Esophagus muscularis mucosa (tissue), 4 donors: ENCODE measurements around the gene LRP5. TPM values are rescaled to one million over a fixed set of nuclear protein-coding genes. Genes with fewer than 3 reads are reported as not detected.

ENCODE experiments used
- DNase-seq: peaks from one replicate; pipeline ENCODE4 v3.0.0-alpha.2; 2017; ENCODE audit errors: extremely low spot score
- H3K27ac ChIP-seq, 4 donors: fragments of 200-600 bp; sonication (generic); replicated peaks in 1 of 4; 1 replicate in 3 of 4; 2 replicates in 1 of 4; pipeline ENCODE4 v1.5.1; 2016 to 2019; ENCODE audit warnings: mild to moderate bottlenecking in 1 of 4
- H3K27me3 ChIP-seq, 4 donors: fragments of 200-600 bp; sonication (generic); one replicate each; pipeline versions ENCODE4 v1.5.1 to v1.6.0; 2016 to 2019
- H3K36me3 ChIP-seq, 4 donors: fragments of 200-600 bp; sonication (generic); one replicate each; pipeline ENCODE4 v1.5.1; 2016 to 2019
- H3K4me1 ChIP-seq, 4 donors: fragments of 200-600 bp; sonication (generic); one replicate each; pipeline ENCODE4 v1.5.1; 2016 to 2019
- H3K4me3 ChIP-seq, 4 donors: fragments of 200-600 bp; sonication (generic); 1 replicate in 2 of 4; 2 replicates in 2 of 4; pipeline ENCODE4 v1.5.1; 2016 to 2019; ENCODE audit warnings: mild to moderate bottlenecking in 4 of 4, moderate library complexity in 1 of 4
- H3K9me3 ChIP-seq, 4 donors: fragments of 200-600 bp; sonication (generic); 1 replicate in 3 of 4; 2 replicates in 1 of 4; pipeline ENCODE4 v1.5.1; 2016 to 2019
- CTCF ChIP-seq, 3 experiments: fragments of 200-600 bp in 2 of 3; fragments of 450-650 bp in 1 of 3; sonication (generic) in 2 of 3; IDR thresholded peaks; one replicate each; pipeline ENCODE4 v1.5.1; 2017 to 2019; ENCODE audit warnings: antibody characterized with exemption in 3 of 3, mild to moderate bottlenecking in 2 of 3, moderate library complexity in 1 of 3
- EP300 ChIP-seq: sonication (generic); formaldehyde crosslinking; IDR thresholded peaks from one replicate; pipeline ENCODE4 v1.6.1; 2017; ENCODE audit warnings: antibody characterized with exemption
- POLR2A ChIP-seq: fragments of 450-650 bp; IDR thresholded peaks from one replicate; pipeline ENCODE4 v1.6.1; 2017; ENCODE audit warnings: antibody characterized with exemption, moderate library complexity, mild to moderate bottlenecking, low read depth
- POLR2AphosphoS5 ChIP-seq, 2 donors: sonication (generic); formaldehyde crosslinking; IDR thresholded peaks; one replicate each; pipeline ENCODE4 v1.6.1; 2017; ENCODE audit warnings: antibody characterized with exemption in 2 of 2
- WGBS: methylation state at CpG from one replicate; pipeline ENCODE4 v1.1.5; 2018; 5-methylcytosine and 5-hydroxymethylcytosine counted together
- intact Hi-C: fragments of 100-400 bp; cut with DNase I; formaldehyde crosslinking; loops from one replicate; pipeline ENCODE4 v1.15.1; 2023
- total RNA-seq, 4 donors: library from RNA; depleted of rRNA; stranded (reverse); fragments of >200 nt; gene quantifications; one replicate each; pipeline versions ENCODE4 v1.1.0 to v1.2.1, GENCODE V29; 2016

LRP5 gene
- total RNA-seq, 4 donors from 2014 or later = 34.0 to 78.4 (median 56.2) TPM

GRCh38 chr11:68412593-68413475, 100.4 kb downstream of the LRP5 start:
- TF ChIP-seq CTCF (IDR thresholded peaks at IDR 0.05) (no peak), POLR2AphosphoS5 (IDR thresholded peaks at IDR 0.05) (peak; percentile 54 to 79)
- H3K36me3 ChIP-seq = peaks cover 40 to 90% (median 78%) of the 10 kb centered on the region in 4 donors
- H3K27me3 ChIP-seq = no peaks in the 10 kb centered on the region
- 71% methylated on average over 14 of the region's 24 CpGs for WGBS
- peak overlapping the region; percentile 44 to 64 (median 54) for H3K27ac ChIP-seq
- H3K4me1 ChIP-seq = peaks cover 0 to 27% (median 21%) of the 10 kb centered on the region in 4 donors
- no peak overlapping the region for H3K4me3 ChIP-seq
- intact Hi-C loops = no loop called here
- DNase-seq = no peak
- no peaks in the 10 kb centered on the region for H3K9me3 ChIP-seq

- intact Hi-C loops = no loop called here
- WGBS = 90% methylated on average over 21 of the region's 27 CpGs
- no peak overlapping the region for H3K4me3 ChIP-seq
- peaks cover 45 to 92% (median 82%) of the 10 kb centered on the region in 4 donors for H3K36me3 ChIP-seq
- H3K4me1 ChIP-seq = peaks cover 0 to 27% (median 21%) of the 10 kb centered on the region in 4 donors
- H3K27me3 ChIP-seq = no peaks in the 10 kb centered on the region
- DNase-seq = no peak
- H3K9me3 ChIP-seq = no peaks in the 10 kb centered on the region
- TF ChIP-seq POLR2A (no peak), POLR2AphosphoS5 (IDR thresholded peaks at IDR 0.05) (no peak), CTCF (IDR thresholded peaks at IDR 0.05) (no peak), EP300 (no peak)
- peak overlapping the region; percentile 4 to 64 (median 39) for H3K27ac ChIP-seq
Measured at GRCh38 chr11:68413591-68413999, 101.2 kb downstream of the LRP5 start.

GRCh38 chr11:68414496-68415221, 102.3 kb downstream of the LRP5 start:
- Histone ChIP-seq H3K36me3 (peaks cover 46 to 95% (median 86%) of the 10 kb centered on the region in 4 donors), H3K4me3 (no peak overlapping the region), H3K4me1 (peaks cover 0 to 27% (median 21%) of the 10 kb centered on the region in 4 donors), H3K9me3 (no peaks in the 10 kb centered on the region), H3K27ac (no peak overlapping the region), H3K27me3 (no peaks in the 10 kb centered on the region)
- WGBS = 77% methylated on average over 13 of the region's 19 CpGs
- no peak for DNase-seq
- intact Hi-C loops = no loop called here
- TF ChIP-seq CTCF (IDR thresholded peaks at IDR 0.05) = no peak
- peak in 1 of 2 donors; percentile 6 for TF ChIP-seq POLR2AphosphoS5 (IDR thresholded peaks at IDR 0.05)

- no peak overlapping the region for H3K27ac ChIP-seq
- no peak overlapping the region for H3K4me3 ChIP-seq
- peaks cover 0 to 27% (median 21%) of the 10 kb centered on the region in 4 donors for H3K4me1 ChIP-seq
- H3K36me3 ChIP-seq = peaks cover 37 to 95% (median 80%) of the 10 kb centered on the region in 4 donors
- TF ChIP-seq EP300 (no peak), POLR2AphosphoS5 (IDR thresholded peaks at IDR 0.05) (no peak), CTCF (IDR thresholded peaks at IDR 0.05) (no peak), POLR2A (no peak)
- DNase-seq = no peak
- H3K9me3 ChIP-seq = no peaks in the 10 kb centered on the region
- intact Hi-C loops = no loop called here
- WGBS = 91% methylated on average over 22 of the region's 22 CpGs
- H3K27me3 ChIP-seq = no peaks in the 10 kb centered on the region
Measured at GRCh38 chr11:68416070-68416578, 103.7 kb downstream of the LRP5 start.
